HCT116 (cell line): Measurements from ENCODE around the gene TMEM11. TPM values are rescaled to one million over a fixed set of nuclear protein-coding genes. Genes with fewer than 3 reads are reported as not detected.

ENCODE experiments used
- ATAC-seq: fragments of 200-7000 bp; cut with Tn5 transposase; 2 replicates; pipeline ENCODE4 v1.9.1; 2020; ENCODE audit warnings: mild to moderate bottlenecking, moderate library complexity
- BruUV-seq: library from RNA; stranded (reverse); fragments of 400-500 nt; replicated peaks from 2 replicates; lab custom pipeline; 2021; lab: Mats Ljungman, UMichigan
- CTCF ChIA-PET: fragments of 300-600 bp; sonication (Branson Sonifier 250); formaldehyde crosslinking; loops from one replicate; lab custom pipeline; 2021; ENCODE audit warnings: antibody characterized with exemption; lab: Charles Lee
- POLR2A ChIA-PET: fragments of 300-600, 350-600 bp; sonication (Branson Sonifier 250); formaldehyde crosslinking; loops from one replicate; lab custom pipeline; 2021; ENCODE audit warnings: antibody characterized with exemption; lab: Charles Lee
- RAD21 ChIA-PET, 2 experiments: fragments of 300-600 bp; sonication (Branson Sonifier 250); formaldehyde crosslinking; loops; one replicate each; lab custom pipeline; 2023; ENCODE audit warnings: low total read pairs in 2 of 2; ENCODE audit not compliant: uncharacterized antibody in 2 of 2, unreplicated experiment in 2 of 2, low non-redundant PET in 1 of 2; lab: Charles Lee
- DNase-seq: peaks from one replicate; pipeline ENCODE4 v3.0.0-alpha.2; 2010; ENCODE audit warnings: low read depth, low spot score
- H2AFZ ChIP-seq: fragments of 200-600 bp; shearing (Covaris generic), sonication (generic); 2 replicates; pipeline ENCODE4 v1.6.1; 2017; ENCODE audit warnings: low read depth, mixed run types, mixed read lengths, antibody characterized with exemption, low read length; ENCODE audit not compliant: poor library complexity, severe bottlenecking
- H3K27ac ChIP-seq: 2 replicates; pipeline ENCODE4 v1.5.1; 2012; ENCODE audit warnings: low read depth, low read length
- H3K27me3 ChIP-seq: fragments of 200-600 bp; sonication (generic); 2 replicates; pipeline ENCODE4 v1.6.1; 2016; ENCODE audit warnings: mixed run types, low read length, mixed read lengths; ENCODE audit not compliant: insufficient read depth
- H3K36me3 ChIP-seq, 2 experiments: fragments of 200-500 bp in 1 of 2; fragments of 200-600 bp in 1 of 2; sonication (Bioruptor generic) in 1 of 2; sonication (generic) in 1 of 2; 2 replicates each; pipeline versions ENCODE4 v1.5.1 to v1.6.1; 2014 to 2016; ENCODE audit warnings: low read length in 2 of 2, inconsistent platforms in 1 of 2, mixed read lengths in 1 of 2, mixed run types in 1 of 2; ENCODE audit not compliant: insufficient read depth in 2 of 2, control insufficient read depth in 1 of 2
- H3K4me1 ChIP-seq, 2 experiments: fragments of 200-600 bp in 1 of 2; sonication (generic) in 1 of 2; 2 replicates each; pipeline versions ENCODE4 v1.5.1 to v1.6.1; 2012 to 2017; ENCODE audit warnings: low read length in 2 of 2, inconsistent platforms in 1 of 2, mild to moderate bottlenecking in 1 of 2, mixed read lengths in 1 of 2, mixed run types in 1 of 2, moderate library complexity in 1 of 2; ENCODE audit not compliant: insufficient read depth in 2 of 2, control insufficient read depth in 1 of 2
- H3K4me2 ChIP-seq: fragments of 200-600 bp; sonication (generic); 2 replicates; pipeline ENCODE4 v1.6.1; 2017; ENCODE audit warnings: mixed run types, low read length, mixed read lengths
- H3K4me3 ChIP-seq, 2 experiments: fragments of 200-600 bp in 1 of 2; sonication (generic) in 1 of 2; replicated peaks in 1 of 2; 2 replicates each; pipeline ENCODE4 v1.5.1; 2011 to 2016; ENCODE audit warnings: low read length in 2 of 2, control low read depth in 1 of 2, low read depth in 1 of 2, mild to moderate bottlenecking in 1 of 2, mixed read lengths in 1 of 2, mixed run types in 1 of 2
- H3K79me2 ChIP-seq: fragments of 200-600 bp; sonication (generic); 2 replicates; pipeline ENCODE4 v1.6.1; 2017; ENCODE audit warnings: mild to moderate bottlenecking, mixed run types, low read length, moderate library complexity, mixed read lengths; ENCODE audit not compliant: insufficient read depth
- H3K9ac ChIP-seq: fragments of 200-600 bp; sonication (generic); 2 replicates; pipeline ENCODE4 v1.6.1; 2016; ENCODE audit warnings: low read length, mixed read lengths
- H3K9me2 ChIP-seq: fragments of 200-600 bp; sonication (generic), shearing (Covaris generic); 2 replicates; pipeline ENCODE4 v1.6.1; 2017; ENCODE audit warnings: mixed run types, mild to moderate bottlenecking, moderate library complexity; ENCODE audit not compliant: insufficient read depth
- H3K9me3 ChIP-seq, 2 experiments: fragments of 200-500 bp in 1 of 2; fragments of 200-600 bp in 1 of 2; sonication (Bioruptor generic) in 1 of 2; sonication (generic) in 1 of 2; 2 replicates each; pipeline ENCODE4 v1.6.1; 2014 to 2017; ENCODE audit warnings: low read length in 2 of 2, mixed read lengths in 2 of 2, inconsistent platforms in 1 of 2, low read depth in 1 of 2, mild to moderate bottlenecking in 1 of 2, mixed run types in 1 of 2, moderate library complexity in 1 of 2; ENCODE audit not compliant: control insufficient read depth in 1 of 2, insufficient read depth in 1 of 2
- H4K20me1 ChIP-seq: fragments of 200-600 bp; sonication (generic), shearing (Covaris generic); 2 replicates; pipeline ENCODE4 v1.6.1; 2017; ENCODE audit warnings: mixed run types, mild to moderate bottlenecking, moderate library complexity; ENCODE audit not compliant: insufficient read depth
- ATF3 ChIP-seq: IDR thresholded peaks from 2 replicates; pipeline ENCODE4 v1.6.1; 2012
- CBX3 ChIP-seq: IDR thresholded peaks from 2 replicates; pipeline ENCODE4 v1.6.1; 2012; ENCODE audit warnings: low read depth
- ELF1 ChIP-seq: IDR thresholded peaks from 2 replicates; pipeline ENCODE4 v1.6.1; 2012; ENCODE audit warnings: low read depth, borderline replicate concordance
- EZH2 ChIP-seq: fragments of 200-600 bp; sonication (generic); IDR thresholded peaks from 2 replicates; pipeline ENCODE4 v1.6.1; 2017; ENCODE audit warnings: antibody characterized with exemption, mixed run types
- JUND ChIP-seq: IDR thresholded peaks from 2 replicates; pipeline ENCODE4 v1.6.1; 2012
- POLR2AphosphoS5 ChIP-seq: IDR thresholded peaks from 2 replicates; pipeline ENCODE4 v1.6.1; 2011; ENCODE audit warnings: mild to moderate bottlenecking, low read depth, low read length, moderate library complexity
- REST ChIP-seq: IDR thresholded peaks from 2 replicates; pipeline ENCODE4 v1.6.1; 2012; ENCODE audit warnings: low read depth
- SRF ChIP-seq: IDR thresholded peaks from 2 replicates; pipeline ENCODE4 v1.6.1; 2012; ENCODE audit warnings: low read depth
- YY1 ChIP-seq: IDR thresholded peaks from 2 replicates; pipeline ENCODE4 v1.6.1; 2011; ENCODE audit warnings: low read length, low read depth, moderate library complexity, mild to moderate bottlenecking; ENCODE audit not compliant: insufficient replicate concordance; ENCODE audit errors: extremely low read depth
- ZFX ChIP-seq: fragments of 450-650 bp; IDR thresholded peaks from 2 replicates; pipeline ENCODE4 v1.6.1; 2017
- ZNF274 ChIP-seq: fragments of 200-500 bp; sonication (Bioruptor generic); IDR thresholded peaks from 2 replicates; pipeline ENCODE4 v1.6.1; 2014; ENCODE audit warnings: mild to moderate bottlenecking, low read depth, low read length, inconsistent platforms
- intact Hi-C: fragments of 100-400 bp; cut with micrococcal nuclease; formaldehyde crosslinking; loops from 2 replicates; pipeline ENCODE4 v1.10.0; 2022
- total RNA-seq: library from RNA; stranded (reverse); gene quantifications from one replicate; pipeline ENCODE4 v1.2.1, GENCODE V29; 2021; ENCODE audit not compliant: unreplicated experiment
- TF ChIP-seq, protein P1 (sequence below): IDR thresholded peaks from 2 replicates; pipeline ENCODE4 v1.6.1; 2012

TMEM11 gene
- total RNA-seq, 1 experiment from 2014 or later, result 31.0 TPM

DNA sequence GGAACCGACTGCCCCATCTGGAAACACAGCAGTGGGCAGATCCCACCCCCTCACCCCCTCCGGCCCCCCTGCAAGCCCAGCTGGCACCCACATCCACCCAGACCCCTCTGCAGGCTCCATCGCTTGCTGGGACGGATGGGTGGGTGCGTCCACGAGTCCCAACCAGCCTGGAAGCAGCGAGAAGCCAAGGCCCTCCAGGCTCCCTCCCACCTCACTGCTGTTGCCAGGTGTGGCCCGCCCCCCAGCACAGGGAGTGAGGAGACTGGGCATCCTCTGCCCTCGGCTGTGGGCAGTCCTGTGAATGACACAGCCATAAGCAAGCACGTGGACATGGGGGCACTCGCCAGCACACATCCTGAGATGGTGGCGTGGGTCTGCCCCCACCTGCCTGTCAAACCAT, 11.4 kb downstream of the TMEM11 start:
- no peak for ATAC-seq
- CTCF ChIA-PET, result no interaction called here
- H2AFZ ChIP-seq, result no peak overlapping the region
- no peak overlapping the region for H3K27ac ChIP-seq
- H3K9ac ChIP-seq, result no peak overlapping the region
- H3K36me3 ChIP-seq, result peaks cover 2 to 9% of the 10 kb centered on the region in 2 experiments
- H4K20me1 ChIP-seq, result no peaks in the 10 kb centered on the region
- no peaks in the 10 kb centered on the region for H3K27me3 ChIP-seq
- BruUV-seq, result no TSS peak
- H3K4me3 ChIP-seq, result no peak overlapping the region
- H3K4me2 ChIP-seq, result no peak overlapping the region
- intact Hi-C loops, result no loop called here
- no peaks in the 10 kb centered on the region for H3K9me3 ChIP-seq
- TF ChIP-seq POLR2AphosphoS5 (no peak), ZFX (no peak), YY1 (no peak), ZNF274 (no peak), SRF (no peak), JUND (no peak)
- RAD21 ChIA-PET, result no interaction called here
- H3K9me2 ChIP-seq, result no peaks in the 10 kb centered on the region
- DNase-seq, result no peak
- no peaks in the 10 kb centered on the region for H3K4me1 ChIP-seq
- peaks cover 98% of the 10 kb centered on the region for H3K79me2 ChIP-seq
- POLR2A ChIA-PET, result no interaction called here

DNA sequence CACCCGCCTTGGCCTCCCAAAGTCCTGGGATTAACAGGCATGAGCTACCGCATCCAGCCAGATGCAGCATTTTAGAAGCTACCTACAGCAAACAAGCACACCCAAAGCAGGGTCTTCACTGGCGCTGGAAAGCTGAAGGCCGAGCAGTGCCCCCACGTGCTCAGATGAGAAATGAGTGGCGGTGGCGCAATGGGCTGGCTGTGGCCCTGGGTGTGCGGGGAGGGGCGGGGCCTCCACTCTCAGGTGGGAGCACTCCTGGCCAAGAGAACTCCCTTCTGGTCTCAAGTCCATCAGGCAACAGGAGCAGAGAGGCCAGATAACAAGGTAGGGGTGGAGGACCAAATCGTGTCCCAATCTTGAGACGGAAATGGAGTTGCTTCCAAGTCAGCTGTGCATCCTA, 12.1 kb downstream of the TMEM11 start:
- intact Hi-C loops, result no loop called here
- RAD21 ChIA-PET, result no interaction called here
- H4K20me1 ChIP-seq, result no peaks in the 10 kb centered on the region

More for the DNA sequence above, 12.1 kb downstream of the TMEM11 start:
- ATAC-seq, result no peak
- no peak overlapping the region for H3K9ac ChIP-seq
- H3K27me3 ChIP-seq, result no peaks in the 10 kb centered on the region
- POLR2A ChIA-PET, result no interaction called here
- CTCF ChIA-PET, result no interaction called here
- no peak for DNase-seq
- no peaks in the 10 kb centered on the region for H3K9me3 ChIP-seq
- TF ChIP-seq EZH2 (no peak), ELF1 (no peak), REST (no peak), SRF (no peak), CBX3 (no peak), ATF3 (no peak)
- TF ChIP-seq, protein P1, sequence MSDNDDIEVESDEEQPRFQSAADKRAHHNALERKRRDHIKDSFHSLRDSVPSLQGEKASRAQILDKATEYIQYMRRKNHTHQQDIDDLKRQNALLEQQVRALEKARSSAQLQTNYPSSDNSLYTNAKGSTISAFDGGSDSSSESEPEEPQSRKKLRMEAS, result no peak
- H3K4me2 ChIP-seq, result no peak overlapping the region
- peaks cover 2 to 13% of the 10 kb centered on the region in 2 experiments for H3K36me3 ChIP-seq
- no peaks in the 10 kb centered on the region for H3K4me1 ChIP-seq
- no TSS peak for BruUV-seq
- peaks cover 94% of the 10 kb centered on the region for H3K79me2 ChIP-seq
- no peak overlapping the region for H3K4me3 ChIP-seq
- no peak overlapping the region for H2AFZ ChIP-seq
- no peaks in the 10 kb centered on the region for H3K9me2 ChIP-seq
- no peak overlapping the region for H3K27ac ChIP-seq
